ENCODE measurements around the gene DAPK1.

Gene DAPK1

DNA sequence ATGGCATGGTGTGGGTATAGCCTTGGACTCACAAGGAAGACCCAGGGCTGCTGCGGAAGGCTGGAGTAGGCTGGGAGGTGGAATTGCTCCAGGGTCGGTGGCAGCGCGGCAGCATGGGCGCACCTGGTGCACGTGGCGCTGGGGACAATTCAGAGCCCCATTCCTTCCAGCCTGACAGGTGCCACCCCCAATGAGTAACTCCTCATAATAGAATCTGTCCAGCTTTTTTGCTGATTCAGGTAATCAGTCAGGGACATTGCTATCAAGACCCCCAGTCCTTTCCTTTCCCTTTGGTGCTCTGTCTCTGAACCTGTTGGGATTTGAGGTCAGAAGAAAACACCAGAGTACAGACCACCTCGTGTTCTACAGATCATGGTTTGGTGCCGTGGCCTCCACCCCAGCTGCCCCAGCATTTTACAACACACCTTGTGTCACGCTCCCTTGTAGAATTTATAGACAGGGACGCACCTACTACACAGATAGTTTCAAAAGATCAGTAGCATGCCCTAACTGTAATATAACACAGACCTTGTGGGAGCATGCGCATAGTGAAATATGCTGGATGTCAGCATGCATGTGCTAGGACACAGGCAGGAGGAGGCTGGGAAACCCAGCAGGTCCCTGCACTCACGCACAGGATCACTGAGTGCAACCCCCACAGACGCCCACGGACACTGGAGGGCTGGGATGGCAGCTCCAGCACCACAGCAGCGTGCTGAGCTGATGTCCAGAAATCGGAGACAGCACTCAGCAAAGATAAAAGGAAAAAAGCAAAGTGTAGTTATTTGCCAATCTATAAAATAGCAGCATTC is 180.3 kb downstream of the DAPK1 start:
- Histone ChIP-seq H4K20me1 (no peaks in the 10 kb centered on the region), H3K9me3 (replicated peaks in 1 of 11) (no peaks in the 10 kb centered on the region), H3K4me2 (peak overlapping the region in 3 of 11 experiments; percentile 33 to 68 (median 54); a peak in 5 of 22 replicates), H3K27me3 (no peaks in the 10 kb centered on the region), H3K36me3 (peaks cover 0 to 15% (median 0%) of the 10 kb centered on the region in 11 experiments; a peak in 3 of 22 replicates), H3K9ac (no peak overlapping the region; a peak in 1 of 22 replicates), H3K27ac (no peak overlapping the region), H3K4me1 (peaks cover 0 to 54% (median 0%) of the 10 kb centered on the region in 10 experiments; a peak in 6 of 20 replicates), H3K4me3 (no peak overlapping the region)
- no peak for TF ChIP-seq Cebpa-rat (IDR thresholded peaks at IDR 0.05)

GRCh38 chr9:87678650-87679355 is 181.1 kb downstream of the DAPK1 start:
- Histone ChIP-seq H3K4me1 (peaks cover 0 to 62% (median 5%) of the 10 kb centered on the region in 10 experiments; a peak in 8 of 20 replicates), H3K4me2 (peak overlapping the region in 2 of 11 experiments; percentile 33 to 68; a peak in 4 of 22 replicates), H3K9ac (no peak overlapping the region; a peak in 1 of 22 replicates), H3K27ac (no peak overlapping the region), H3K36me3 (peaks cover 0 to 15% (median 0%) of the 10 kb centered on the region in 11 experiments; a peak in 3 of 22 replicates), H3K9me3 (replicated peaks in 1 of 11) (no peaks in the 10 kb centered on the region), H3K27me3 (no peaks in the 10 kb centered on the region), H3K4me3 (no peak overlapping the region), H4K20me1 (no peaks in the 10 kb centered on the region)
- TF ChIP-seq Cebpa-rat (IDR thresholded peaks at IDR 0.05): no peak

DNA sequence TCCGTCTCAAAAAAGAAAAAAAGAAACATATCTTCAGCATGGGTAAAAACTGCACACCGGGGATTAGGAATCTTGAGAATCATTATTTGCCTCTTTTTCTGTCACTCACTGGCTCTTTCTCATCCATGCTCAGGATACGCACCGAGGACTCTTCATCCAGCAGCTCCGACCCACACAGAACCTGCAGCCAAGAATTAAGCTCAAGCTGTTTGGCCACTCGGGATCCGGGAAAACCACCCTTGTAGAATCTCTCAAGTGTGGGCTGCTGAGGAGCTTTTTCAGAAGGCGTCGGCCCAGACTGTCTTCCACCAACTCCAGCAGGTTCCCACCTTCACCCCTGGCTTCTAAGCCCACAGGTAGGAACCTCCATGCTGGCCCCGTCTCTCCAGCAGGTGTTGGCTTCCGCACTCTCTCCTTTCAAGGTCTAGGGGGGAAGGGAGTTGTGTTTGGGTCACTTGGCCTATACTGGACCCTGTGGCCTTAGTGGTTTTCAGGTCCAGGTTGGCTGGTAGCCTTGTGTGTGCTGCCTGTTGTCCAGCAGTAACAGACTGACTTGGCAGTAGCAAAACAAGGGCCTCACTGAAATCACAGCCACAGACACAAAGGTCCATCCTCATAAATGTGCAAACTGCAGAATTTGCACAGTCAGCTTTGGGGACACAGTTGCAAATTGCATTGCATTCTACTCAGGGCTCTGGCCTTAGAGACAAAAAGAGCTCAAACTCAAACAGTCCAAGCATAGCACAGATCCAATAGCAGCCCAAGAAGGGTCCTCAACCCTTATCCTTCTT is 183.8 kb downstream of the DAPK1 start:
- H3K4me3 ChIP-seq: no peak overlapping the region
- no peaks in the 10 kb centered on the region for H3K27me3 ChIP-seq
- no peaks in the 10 kb centered on the region for H3K9me3 ChIP-seq (replicated peaks in 1 of 11)
- H4K20me1 ChIP-seq: no peaks in the 10 kb centered on the region
- H3K4me1 ChIP-seq: peaks cover 12 to 84% (median 18%) of the 10 kb centered on the region in 10 experiments
- H3K36me3 ChIP-seq: peaks cover 0 to 15% (median 0%) of the 10 kb centered on the region in 11 experiments; a peak in 3 of 22 replicates
- TF ChIP-seq Cebpa-rat (IDR thresholded peaks at IDR 0.05): no peak
- H3K27ac ChIP-seq: no peak overlapping the region
- no peak overlapping the region for H3K9ac ChIP-seq
- peak overlapping the region in 3 of 11 experiments; percentile 10 to 52 (median 48); a peak in 6 of 22 replicates for H3K4me2 ChIP-seq

GRCh38 chr9:87682085-87682484 is 184.4 kb downstream of the DAPK1 start:
- H3K9ac ChIP-seq: no peak overlapping the region; a peak in 1 of 22 replicates
- H3K27ac ChIP-seq: no peak overlapping the region
- no peak for TF ChIP-seq Cebpa-rat (IDR thresholded peaks at IDR 0.05)
- H4K20me1 ChIP-seq: no peaks in the 10 kb centered on the region
- peaks cover 0 to 15% (median 0%) of the 10 kb centered on the region in 11 experiments; a peak in 3 of 22 replicates for H3K36me3 ChIP-seq
- H3K9me3 ChIP-seq (replicated peaks in 1 of 11): no peaks in the 10 kb centered on the region
- no peak overlapping the region for H3K4me3 ChIP-seq
- H3K27me3 ChIP-seq: no peaks in the 10 kb centered on the region
- H3K4me1 ChIP-seq: peaks cover 13 to 84% (median 18%) of the 10 kb centered on the region in 10 experiments
- peak overlapping the region in 3 of 11 experiments; percentile 10 to 52 (median 48); a peak in 6 of 22 replicates for H3K4me2 ChIP-seq

- TF ChIP-seq Cebpa-rat (IDR thresholded peaks at IDR 0.05): no peak
Measured at GRCh38 chr9:87682618-87683017, 185.0 kb downstream of the DAPK1 start.

DNA sequence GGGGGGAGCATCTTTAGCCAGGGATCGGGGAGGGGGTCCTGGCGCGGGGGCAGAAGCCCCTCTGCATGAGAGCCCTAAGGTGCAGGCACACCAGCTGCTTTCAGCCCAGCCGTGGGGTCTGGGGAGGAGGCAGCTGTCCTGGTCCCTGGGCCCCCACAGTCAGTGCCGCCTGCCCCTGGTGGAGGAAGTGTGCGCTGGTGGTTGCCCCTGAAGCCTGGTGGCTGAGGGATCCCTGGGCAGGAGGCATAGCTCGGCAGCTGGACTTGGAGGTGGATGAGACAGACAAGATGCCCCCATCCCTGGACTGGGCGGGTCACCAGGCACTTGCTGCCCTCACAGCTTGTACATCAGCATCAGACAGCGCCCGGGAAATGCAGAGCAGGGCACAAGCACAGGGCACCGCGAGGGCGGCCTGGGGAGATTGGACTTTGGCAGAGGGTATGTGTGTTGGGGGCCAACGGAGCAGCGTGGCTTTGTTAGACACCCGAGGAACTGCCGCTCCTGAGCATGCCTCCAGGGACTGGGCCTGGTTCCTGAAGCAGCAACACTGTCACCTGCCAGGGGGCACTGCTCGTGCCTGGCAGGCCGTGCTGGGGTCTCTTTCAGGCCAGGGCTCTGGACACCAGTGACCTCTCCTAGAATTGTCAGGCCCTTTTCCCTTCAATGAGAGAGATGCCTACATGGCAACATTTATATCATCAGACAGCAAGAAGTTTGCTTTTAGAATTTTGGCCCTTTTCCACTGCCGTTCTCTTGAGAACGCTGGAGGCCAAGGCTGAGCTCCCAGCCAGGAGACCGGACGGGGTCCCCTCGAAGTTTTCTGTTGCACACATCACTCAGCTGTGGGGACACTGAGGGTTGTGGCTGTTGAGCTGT is 186.3 kb downstream of the DAPK1 start:
- H3K4me1 ChIP-seq: peaks cover 13 to 78% (median 18%) of the 10 kb centered on the region in 10 experiments
- TF ChIP-seq Cebpa-rat (IDR thresholded peaks at IDR 0.05): no peak
- peak overlapping the region in 5 of 11 experiments; percentile 5 to 93 (median 83); a peak in 6 of 22 replicates for H3K4me2 ChIP-seq
- H3K27me3 ChIP-seq: no peaks in the 10 kb centered on the region
- peaks cover 0 to 6% (median 0%) of the 10 kb centered on the region in 11 experiments; a peak in 4 of 22 replicates for H3K9me3 ChIP-seq (replicated peaks in 1 of 11)
- H4K20me1 ChIP-seq: no peaks in the 10 kb centered on the region
- peaks cover 0 to 21% (median 0%) of the 10 kb centered on the region in 11 experiments; a peak in 6 of 22 replicates for H3K36me3 ChIP-seq
- peak overlapping the region in 2 of 11 experiments; percentile 71 to 79; a peak in 3 of 22 replicates for H3K27ac ChIP-seq
- no peak overlapping the region for H3K4me3 ChIP-seq
- peak overlapping the region in 1 of 11 experiments; percentile 38; a peak in 1 of 22 replicates for H3K9ac ChIP-seq

More at GRCh38 chr9:87682618-87683017, 185.0 kb downstream of the DAPK1 start:
- H3K9ac ChIP-seq: no peak overlapping the region
- no peaks in the 10 kb centered on the region for H4K20me1 ChIP-seq
- H3K36me3 ChIP-seq: peaks cover 0 to 15% (median 0%) of the 10 kb centered on the region in 11 experiments; a peak in 3 of 22 replicates
- H3K4me3 ChIP-seq: no peak overlapping the region
- peak overlapping the region in 1 of 11 experiments; percentile 48; a peak in 1 of 22 replicates for H3K4me2 ChIP-seq
- H3K27me3 ChIP-seq: no peaks in the 10 kb centered on the region
- H3K9me3 ChIP-seq (replicated peaks in 1 of 11): no peaks in the 10 kb centered on the region
- peaks cover 13 to 84% (median 18%) of the 10 kb centered on the region in 10 experiments for H3K4me1 ChIP-seq
- H3K27ac ChIP-seq: no peak overlapping the region

GRCh38 chr9:87684627-87685219 is 187.1 kb downstream of the DAPK1 start:
- Histone ChIP-seq H3K9me3 (replicated peaks in 1 of 11) (peaks cover 0 to 14% (median 0%) of the 10 kb centered on the region in 11 experiments; a peak in 6 of 22 replicates), H4K20me1 (no peaks in the 10 kb centered on the region), H3K9ac (peak overlapping the region in 3 of 11 experiments; percentile 44 to 67 (median 67); a peak in 2 of 22 replicates), H3K4me1 (peaks cover 13 to 70% (median 18%) of the 10 kb centered on the region in 10 experiments), H3K27ac (peak overlapping the region in 4 of 11 experiments; percentile 67 to 79 (median 72); a peak in 7 of 22 replicates), H3K36me3 (peaks cover 0 to 28% (median 0%) of the 10 kb centered on the region in 11 experiments; a peak in 6 of 22 replicates), H3K27me3 (no peaks in the 10 kb centered on the region), H3K4me2 (peak overlapping the region in 4 of 11 experiments; percentile 78 to 93 (median 84); a peak in 7 of 22 replicates), H3K4me3 (no peak overlapping the region)
- no peak for TF ChIP-seq Cebpa-rat (IDR thresholded peaks at IDR 0.05)

All from BLaER1 treated with 17β-estradiol and CSF1 and Interleukin-3, amounts not matched to agents 10 nM and 100 nM (cell line).